Type B pancreatic cell (in vitro differentiated cells): ENCODE results near the gene DCC. TPM values are rescaled to one million over a fixed set of nuclear protein-coding genes. Genes with fewer than 3 reads are reported as not detected.

Source experiments
- DNase-seq: peaks from one replicate; pipeline ENCODE4 v3.0.0; 2021; ENCODE audit warnings: mixed read lengths; ENCODE audit not compliant: unreplicated experiment; ENCODE audit errors: extremely low spot score
- H3K27ac Mint-ChIP-seq: 2 replicates; pipeline ENCODE4 v1.8.0; 2021; ENCODE audit warnings: mild to moderate bottlenecking, mixed read lengths
- H3K27me3 Mint-ChIP-seq: 2 replicates; pipeline ENCODE4 v1.8.0; 2021; ENCODE audit warnings: mixed read lengths
- H3K36me3 Mint-ChIP-seq: 2 replicates; pipeline ENCODE4 v1.8.0; 2021; ENCODE audit warnings: mixed read lengths
- H3K4me1 Mint-ChIP-seq: one replicate; pipeline ENCODE4 v1.8.0; 2021; ENCODE audit warnings: mixed read lengths; ENCODE audit not compliant: unreplicated experiment
- H3K4me3 Mint-ChIP-seq: 2 replicates; pipeline ENCODE4 v1.8.0; 2021; ENCODE audit warnings: mild to moderate bottlenecking, mixed read lengths
- H3K9me3 Mint-ChIP-seq: 2 replicates; pipeline ENCODE4 v1.8.0; 2021; ENCODE audit warnings: mixed read lengths
- CTCF ChIP-seq: fragments of 200-600 bp; sonication (generic); conservative IDR thresholded peaks from 2 replicates; pipeline ENCODE4 v1.5.0; 2021; ENCODE audit warnings: antibody characterized with exemption, mild to moderate bottlenecking
- total RNA-seq: library from RNA; stranded (reverse); gene quantifications from 2 replicates; pipeline ENCODE4 v1.2.1, GENCODE V29; 2021; ENCODE audit warnings: low replicate concordance

Gene DCC
- total RNA-seq, 1 donor from 2014 or later, result 11.6 TPM

- Mint-ChIP-seq H3K36me3 (no peaks in the 10 kb centered on the region), H3K9me3 (no peaks in the 10 kb centered on the region), H3K4me1 (no peaks in the 10 kb centered on the region), H3K4me3 (no peak overlapping the region), H3K27ac (no peak overlapping the region), H3K27me3 (peaks cover 36% of the 10 kb centered on the region)
- no peak for DNase-seq
- TF ChIP-seq CTCF, result no peak
These were observed 557.9 kb downstream of the DCC start for GRCh38 chr18:52897611-52898484.

DNA sequence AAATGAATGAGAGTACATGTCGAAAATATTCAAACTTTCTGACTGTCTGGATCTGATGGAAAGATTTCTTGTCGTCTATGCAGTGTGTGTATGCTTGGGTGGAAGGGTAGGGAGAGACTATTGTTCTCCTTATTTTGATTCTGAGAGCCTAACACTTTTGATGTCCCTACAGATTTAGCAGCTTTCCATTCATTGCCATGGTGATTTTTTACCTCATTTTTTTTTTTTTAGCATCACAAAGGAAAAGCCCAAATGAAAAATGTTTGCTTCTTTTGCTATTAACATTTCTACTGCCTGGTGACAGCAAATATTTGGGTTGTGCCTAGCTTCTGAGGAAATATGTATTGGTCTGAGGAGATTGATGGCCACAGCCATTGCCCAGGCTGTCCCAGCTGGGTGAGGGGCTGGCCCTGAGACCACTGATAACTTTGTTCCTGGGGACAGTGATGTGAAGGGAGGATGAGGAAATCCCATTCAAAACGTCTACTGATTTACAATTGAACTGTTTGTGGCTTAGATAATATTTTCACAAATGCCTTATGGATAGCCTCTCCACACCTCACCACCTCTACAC lies 558.6 kb downstream of the DCC start:
- Mint-ChIP-seq H3K36me3 (no peaks in the 10 kb centered on the region), H3K9me3 (no peaks in the 10 kb centered on the region), H3K27ac (no peak overlapping the region), H3K27me3 (peaks cover 32% of the 10 kb centered on the region), H3K4me1 (no peaks in the 10 kb centered on the region), H3K4me3 (no peak overlapping the region)
- no peak for TF ChIP-seq CTCF
- no peak for DNase-seq

GRCh38 chr18:52902188-52902587 lies 562.2 kb downstream of the DCC start:
- H3K27ac Mint-ChIP-seq, result no peak overlapping the region
- no peak for DNase-seq
- no peaks in the 10 kb centered on the region for H3K9me3 Mint-ChIP-seq
- TF ChIP-seq CTCF, result no peak
- no peaks in the 10 kb centered on the region for H3K4me1 Mint-ChIP-seq
- H3K27me3 Mint-ChIP-seq, result peaks cover 21% of the 10 kb centered on the region
- no peak overlapping the region for H3K4me3 Mint-ChIP-seq
- no peaks in the 10 kb centered on the region for H3K36me3 Mint-ChIP-seq

- no peaks in the 10 kb centered on the region for H3K4me1 Mint-ChIP-seq
- H3K4me3 Mint-ChIP-seq, result no peak overlapping the region
- no peak overlapping the region for H3K27ac Mint-ChIP-seq
- peak; percentile 92 for TF ChIP-seq CTCF
- H3K27me3 Mint-ChIP-seq, result peaks cover 15% of the 10 kb centered on the region
- no peak for DNase-seq
- H3K36me3 Mint-ChIP-seq, result no peaks in the 10 kb centered on the region
- H3K9me3 Mint-ChIP-seq, result no peaks in the 10 kb centered on the region
These were observed 563.9 kb downstream of the DCC start for GRCh38 chr18:52903857-52904256.

- no peak overlapping the region for H3K27ac Mint-ChIP-seq
- no peaks in the 10 kb centered on the region for H3K9me3 Mint-ChIP-seq
- H3K4me1 Mint-ChIP-seq, result no peaks in the 10 kb centered on the region
- DNase-seq, result no peak
- no peak for TF ChIP-seq CTCF
- no peaks in the 10 kb centered on the region for H3K36me3 Mint-ChIP-seq
- peaks cover 3% of the 10 kb centered on the region for H3K27me3 Mint-ChIP-seq
- no peak overlapping the region for H3K4me3 Mint-ChIP-seq
These were observed 567.7 kb downstream of the DCC start for GRCh38 chr18:52907543-52908308.
